Measurements from ENCODE around the gene ELF1. TPM values are rescaled to one million over a fixed set of nuclear protein-coding genes. Genes with fewer than 3 reads are reported as not detected.
A peak's percentile ranks its signal among the peaks of the same experiment; 100 is the strongest.

Gene ELF1
- total RNA-seq, 1 donor from 2014 or later: 122 TPM

DNA sequence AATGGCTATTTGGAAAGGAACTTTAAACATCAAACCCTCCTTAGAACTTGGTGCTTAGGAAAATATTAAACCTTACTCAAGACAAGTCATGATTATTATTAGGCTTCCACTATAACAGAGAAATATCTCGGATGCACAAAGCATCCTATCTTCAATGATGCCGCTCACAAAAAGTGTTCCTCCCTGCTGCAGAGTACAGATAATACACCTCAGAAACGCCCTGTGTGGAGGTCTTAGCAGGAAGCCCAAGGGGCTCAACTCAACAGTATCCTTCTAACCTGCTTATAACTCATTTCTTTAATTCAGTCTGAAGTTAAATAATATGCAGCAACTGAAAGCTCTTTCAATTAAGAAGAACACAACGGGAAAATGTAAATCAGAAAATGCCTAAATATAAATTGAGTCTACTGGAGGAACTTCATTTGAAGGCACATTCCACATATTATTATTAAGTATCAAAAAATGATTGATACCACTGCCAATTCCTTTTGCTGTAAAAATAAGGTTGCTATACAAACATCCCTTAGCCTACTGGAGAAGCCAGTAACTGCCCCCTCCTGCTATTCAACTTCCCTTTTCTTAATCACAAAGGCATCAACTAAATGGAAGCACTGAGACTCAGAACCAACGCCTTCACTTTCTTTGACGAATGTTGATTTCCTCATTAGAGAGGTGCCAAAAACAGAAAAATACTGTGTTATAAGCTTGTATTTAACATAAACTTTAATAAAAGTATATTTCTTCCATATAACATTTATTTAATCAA is 12.0 kb downstream of the ELF1 start:
- no peak for DNase-seq (ENCODE audit: low read depth)

DNA sequence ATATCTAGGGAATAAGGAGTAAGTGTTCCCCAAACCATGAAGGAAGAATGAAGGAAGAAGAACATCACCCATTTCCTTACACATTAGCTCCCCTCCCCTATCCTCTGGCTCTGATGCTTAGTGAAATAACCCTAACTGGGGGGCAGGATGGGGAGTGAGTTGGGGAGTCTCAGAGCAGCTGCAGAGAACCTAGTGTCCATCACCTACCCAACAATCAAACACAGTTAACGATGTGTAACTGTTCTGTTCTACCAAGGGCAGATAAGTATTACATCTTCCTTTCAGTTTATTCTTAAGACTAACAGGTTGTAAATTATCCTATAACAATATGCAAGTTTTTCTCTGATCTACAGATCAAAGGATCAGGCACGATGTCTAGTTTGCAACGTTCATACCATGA is 12.8 kb downstream of the ELF1 start:
- DNase-seq (ENCODE audit: low read depth): no peak

DNA sequence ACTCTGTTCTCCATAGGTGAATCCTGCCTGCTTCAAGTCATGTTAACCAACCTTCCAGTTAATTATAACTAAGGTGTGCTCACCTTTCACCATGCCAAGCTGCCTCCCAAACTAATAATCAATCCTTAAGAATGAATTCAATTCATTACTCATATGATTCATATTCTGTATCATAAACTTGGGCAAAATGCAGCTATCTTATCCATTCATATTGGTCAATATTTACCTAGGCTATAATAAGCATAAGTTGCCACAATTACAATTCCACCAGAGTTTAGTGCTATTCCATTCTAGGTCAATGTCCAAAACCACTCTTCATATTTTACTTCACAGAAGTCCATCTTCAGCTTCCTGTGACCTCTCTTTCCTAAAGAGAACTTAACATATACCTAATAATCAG is 13.4 kb downstream of the ELF1 start:
- DNase-seq (ENCODE audit: low read depth): no peak

DNA sequence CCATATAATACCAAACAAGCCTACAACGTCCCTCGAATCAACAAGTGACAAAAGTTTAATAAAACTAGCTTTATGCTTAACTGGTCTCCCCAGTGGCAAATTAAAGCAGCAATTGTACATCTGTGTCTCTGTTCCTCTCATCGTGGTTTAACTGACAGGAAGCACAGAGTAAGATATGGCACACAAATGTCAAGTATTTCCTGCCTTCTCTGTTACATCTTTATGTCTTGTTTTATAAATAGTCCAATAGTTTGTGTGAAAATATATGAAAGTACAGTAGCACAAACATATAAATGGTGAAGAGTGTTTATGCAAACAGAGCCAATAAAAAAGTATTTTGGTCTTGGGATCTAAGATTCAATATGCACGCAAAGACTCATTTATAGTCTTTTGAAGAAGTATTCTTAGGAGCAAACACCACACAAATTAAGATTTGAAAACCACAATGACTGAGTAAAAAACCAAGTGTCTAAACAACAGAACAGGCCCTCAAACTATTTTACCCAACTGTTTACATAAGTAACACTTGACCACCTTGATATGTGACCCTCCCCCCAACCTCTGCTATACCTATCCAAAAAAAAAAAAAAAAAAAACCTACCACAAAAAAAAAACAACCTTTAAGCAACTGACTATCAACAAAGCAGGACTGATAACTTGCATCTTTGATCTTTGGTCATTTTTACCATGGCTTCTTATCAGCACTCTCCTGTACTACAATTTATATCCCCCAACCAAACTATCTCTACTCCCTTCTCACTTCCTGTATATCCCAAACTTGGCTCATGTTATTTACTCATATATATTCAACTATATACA is 14.0 kb downstream of the ELF1 start:
- DNase-seq (ENCODE audit: low read depth): no peak

DNA sequence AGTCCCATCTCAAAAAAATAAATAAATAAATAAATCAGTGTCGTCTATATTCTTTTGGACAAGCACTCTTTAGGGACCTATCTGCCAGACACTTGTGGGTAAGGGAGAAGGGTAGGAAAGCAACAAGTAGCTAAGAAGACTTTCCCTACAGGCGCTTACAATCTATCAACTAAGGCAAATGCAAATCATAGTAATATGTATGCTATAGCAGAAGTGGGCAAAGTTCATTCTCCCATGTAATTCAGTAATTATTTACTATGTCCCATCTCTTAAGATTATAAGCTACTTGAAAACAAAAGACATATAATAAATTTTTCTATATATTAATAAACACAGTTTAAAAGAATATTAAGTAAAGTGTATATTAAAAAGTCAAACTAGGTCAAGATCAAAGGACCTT is 16.5 kb downstream of the ELF1 start:
- no peak for DNase-seq (ENCODE audit: low read depth)

DNA sequence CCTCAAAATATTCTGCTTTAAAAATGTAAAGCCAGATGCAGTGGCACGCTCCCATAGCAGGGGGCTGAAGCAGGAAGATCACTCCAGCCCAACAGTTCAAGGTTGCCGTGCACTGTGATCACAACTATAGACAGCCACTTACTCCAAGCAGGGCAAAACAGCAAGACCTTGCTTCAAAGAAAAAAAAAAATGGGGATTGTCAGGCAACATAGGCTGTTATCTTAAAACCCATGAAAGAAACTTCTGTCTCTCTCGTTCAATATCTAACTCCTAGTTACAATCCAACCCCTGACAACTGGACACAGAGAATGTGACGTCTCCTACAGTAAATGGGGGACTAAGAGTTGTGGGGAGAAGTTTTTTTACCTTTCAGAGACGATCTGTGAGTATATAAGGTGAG is 17.4 kb downstream of the ELF1 start:
- DNase-seq (ENCODE audit: low read depth): no peak

DNA sequence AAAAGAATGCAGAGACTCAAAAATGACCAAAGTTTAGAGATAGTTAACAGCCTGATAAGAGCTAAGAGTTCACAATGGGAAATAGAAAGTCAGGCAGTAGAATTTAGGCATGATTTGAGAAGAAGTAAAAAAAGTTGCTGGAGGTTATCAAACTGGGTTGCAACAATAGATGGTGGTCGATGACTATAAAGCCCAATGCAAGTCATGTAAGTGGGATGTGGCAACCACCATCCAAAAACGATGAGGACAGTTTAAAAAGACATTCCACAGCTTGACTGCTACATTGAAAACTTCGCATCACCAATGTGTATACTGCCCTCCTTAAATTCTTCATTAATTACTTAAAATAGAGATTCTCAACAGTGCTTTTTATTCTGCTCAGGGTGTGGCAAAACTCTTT is 19.7 kb downstream of the ELF1 start:
- no peak for DNase-seq (ENCODE audit: low read depth)

DNA sequence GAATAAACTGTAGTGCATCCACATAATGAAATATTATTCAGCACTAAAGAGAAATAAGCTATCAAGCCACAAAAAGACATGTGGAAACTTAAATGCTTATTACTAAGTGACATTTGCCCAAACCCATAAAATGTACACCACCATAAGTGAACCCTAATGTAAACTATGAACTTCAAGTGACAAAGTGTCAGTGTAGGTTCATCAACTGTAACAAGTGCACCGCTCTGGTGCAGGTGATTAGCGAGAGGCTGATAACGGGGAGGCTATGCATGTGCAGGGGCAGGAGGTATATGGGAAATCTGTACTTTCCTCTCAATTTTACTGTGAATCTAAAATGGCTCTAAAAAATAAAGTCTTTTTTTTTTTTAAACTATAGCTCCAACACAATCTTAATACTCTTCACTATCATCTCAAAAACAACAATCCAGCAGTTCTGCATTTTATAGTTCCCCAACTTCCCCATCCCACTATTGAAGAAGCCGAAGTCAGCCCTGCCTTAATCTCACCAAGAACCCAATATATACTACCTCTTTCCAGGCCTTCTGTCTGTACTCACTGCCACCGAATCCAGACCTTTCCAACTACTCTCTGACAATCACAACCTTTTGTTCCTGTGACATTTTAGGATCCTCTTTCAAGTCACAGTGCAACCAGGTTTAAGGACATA is 22.6 kb downstream of the ELF1 start:
- DNase-seq (ENCODE audit: low read depth): no peak

DNA sequence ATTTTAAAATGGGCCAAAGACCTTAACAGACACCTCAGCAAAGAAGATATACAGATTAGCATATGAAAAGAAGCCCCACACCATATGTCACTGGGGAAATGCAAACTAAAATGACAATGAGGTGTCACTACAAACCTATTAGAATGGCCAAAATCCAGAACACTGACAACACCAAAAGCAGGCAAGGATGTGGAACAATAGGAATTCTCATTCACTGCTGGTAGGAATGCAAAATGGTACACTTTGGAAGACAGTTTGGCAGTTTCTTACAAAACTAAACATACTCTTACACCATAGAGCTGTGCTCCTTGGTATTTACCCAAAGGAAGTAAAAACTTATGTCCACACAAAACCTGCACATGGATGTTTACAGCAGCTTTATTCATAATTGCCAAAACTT is 23.1 kb downstream of the ELF1 start:
- no peak for DNase-seq (ENCODE audit: low read depth)

DNA sequence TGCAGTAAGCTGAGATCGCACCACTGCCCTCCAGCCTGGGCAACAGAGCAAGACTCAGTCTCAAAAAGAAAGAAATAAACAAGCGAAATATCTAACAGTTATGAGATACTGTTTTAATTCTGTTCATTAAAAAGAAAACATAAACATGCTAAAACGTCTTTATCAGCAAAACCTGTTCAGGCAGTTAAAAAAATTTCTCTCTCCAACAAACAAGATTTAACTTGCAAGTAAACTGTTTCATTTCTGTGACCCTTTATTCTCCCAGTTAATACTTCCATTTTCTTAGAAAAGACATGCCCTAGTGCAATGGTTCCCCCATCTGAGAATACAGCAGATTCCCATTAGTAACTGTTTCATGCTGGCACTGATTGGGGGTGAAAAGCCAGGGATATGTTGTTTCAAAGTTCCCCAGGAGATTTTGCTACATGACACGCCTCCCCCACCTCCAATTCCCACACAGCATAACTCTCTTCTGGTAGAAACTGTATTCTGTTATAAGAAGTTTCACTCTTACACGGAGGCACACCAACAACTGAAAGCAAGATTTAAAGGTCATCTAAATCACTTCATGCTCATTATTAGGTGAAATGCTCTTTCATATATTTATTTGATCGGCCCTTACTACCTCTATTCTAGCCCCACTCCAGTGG is 24.4 kb downstream of the ELF1 start:
- DNase-seq (ENCODE audit: low read depth): no peak

DNA sequence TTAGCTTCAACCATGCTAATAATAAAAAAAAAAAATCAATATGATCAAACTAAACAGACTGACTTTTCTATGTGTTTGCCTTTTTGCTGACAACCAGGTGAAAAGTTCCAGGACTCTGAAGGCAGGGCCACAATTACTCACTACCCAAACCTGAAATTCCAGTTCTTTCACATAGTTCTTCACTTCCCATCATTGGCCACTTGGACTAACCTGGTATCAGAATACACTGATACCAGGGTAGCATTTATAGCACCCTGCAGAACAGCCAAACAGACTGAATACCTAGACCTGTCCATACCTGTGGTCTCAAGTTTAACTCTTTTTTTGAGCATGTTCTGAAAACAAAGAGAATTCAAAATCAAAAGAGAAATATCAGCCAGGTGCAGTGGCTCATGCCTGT is 25.1 kb downstream of the ELF1 start:
- peak; percentile 50 for DNase-seq (ENCODE audit: low read depth)

DNA sequence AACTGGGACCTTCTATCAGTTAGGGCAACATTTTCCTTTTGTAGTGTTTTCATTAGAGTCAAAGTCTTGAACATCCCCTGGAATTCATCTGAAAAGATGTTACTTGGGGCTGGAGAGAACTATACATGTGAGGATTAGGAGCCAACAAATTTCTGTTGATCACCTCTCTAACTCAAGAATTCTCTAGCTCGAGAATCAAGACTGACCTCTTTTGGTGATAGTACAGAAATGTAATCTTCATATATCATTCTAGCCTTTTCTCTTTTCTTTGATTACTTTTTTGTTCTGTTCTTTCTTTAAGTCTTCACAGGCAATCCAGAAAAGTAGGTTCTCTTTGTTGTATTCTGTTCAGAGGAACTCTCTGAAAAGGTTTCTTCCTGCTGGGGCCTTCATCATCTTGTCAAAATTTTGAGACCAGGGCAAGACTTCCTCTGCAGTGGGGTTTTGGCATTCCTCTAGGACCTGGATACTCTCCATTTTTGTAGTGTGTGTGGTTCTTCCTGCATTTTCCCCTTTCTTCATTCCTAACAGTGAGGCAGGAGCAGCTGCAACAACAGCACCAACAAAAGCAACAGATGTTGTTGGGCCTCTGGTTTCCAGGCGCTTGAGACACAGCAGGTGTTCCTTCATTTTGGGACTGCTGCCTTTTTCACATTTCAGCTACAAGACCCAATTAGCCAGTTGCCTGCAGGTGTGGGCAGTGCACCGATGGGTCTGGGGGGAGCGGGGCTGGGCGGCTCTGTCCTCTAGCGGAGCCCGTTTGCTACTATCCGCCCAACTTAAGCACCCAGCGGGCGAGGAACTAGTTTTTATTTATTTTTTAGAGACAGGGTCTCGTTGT is 26.2 kb downstream of the ELF1 start:
- DNase-seq (ENCODE audit: low read depth): peak; percentile 24

DNA sequence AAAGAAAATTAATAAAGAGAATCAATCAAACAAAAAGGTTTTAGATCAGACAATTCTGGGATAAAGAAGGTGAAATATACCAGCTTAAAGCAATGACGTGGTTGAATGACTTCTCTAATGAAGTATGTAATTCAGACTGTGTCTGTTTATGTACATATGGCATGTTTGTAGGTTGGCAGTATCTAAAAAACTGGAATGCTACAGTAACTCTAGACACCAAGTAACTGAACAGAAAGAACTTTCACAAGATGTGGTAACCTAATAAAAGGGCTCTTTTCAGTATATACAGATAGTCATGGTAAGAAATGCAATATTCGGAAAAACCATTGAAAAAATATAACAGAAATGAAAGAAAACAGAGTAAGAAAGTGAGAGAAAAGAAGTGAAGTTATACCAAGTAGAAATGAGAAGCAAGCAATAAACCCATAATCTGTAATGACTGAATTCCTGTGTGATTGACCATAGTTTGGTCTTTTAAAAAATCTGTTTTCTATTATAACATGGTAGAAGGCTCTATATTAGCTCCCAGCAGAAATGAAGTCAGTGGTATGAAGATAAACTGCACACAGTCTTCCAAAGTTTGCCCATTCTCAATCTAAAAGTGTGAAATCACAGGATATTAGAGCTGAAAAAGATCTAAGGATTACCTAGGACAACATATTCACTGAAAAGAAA is 31.4 kb downstream of the ELF1 start:
- DNase-seq (ENCODE audit: low read depth): no peak

DNA sequence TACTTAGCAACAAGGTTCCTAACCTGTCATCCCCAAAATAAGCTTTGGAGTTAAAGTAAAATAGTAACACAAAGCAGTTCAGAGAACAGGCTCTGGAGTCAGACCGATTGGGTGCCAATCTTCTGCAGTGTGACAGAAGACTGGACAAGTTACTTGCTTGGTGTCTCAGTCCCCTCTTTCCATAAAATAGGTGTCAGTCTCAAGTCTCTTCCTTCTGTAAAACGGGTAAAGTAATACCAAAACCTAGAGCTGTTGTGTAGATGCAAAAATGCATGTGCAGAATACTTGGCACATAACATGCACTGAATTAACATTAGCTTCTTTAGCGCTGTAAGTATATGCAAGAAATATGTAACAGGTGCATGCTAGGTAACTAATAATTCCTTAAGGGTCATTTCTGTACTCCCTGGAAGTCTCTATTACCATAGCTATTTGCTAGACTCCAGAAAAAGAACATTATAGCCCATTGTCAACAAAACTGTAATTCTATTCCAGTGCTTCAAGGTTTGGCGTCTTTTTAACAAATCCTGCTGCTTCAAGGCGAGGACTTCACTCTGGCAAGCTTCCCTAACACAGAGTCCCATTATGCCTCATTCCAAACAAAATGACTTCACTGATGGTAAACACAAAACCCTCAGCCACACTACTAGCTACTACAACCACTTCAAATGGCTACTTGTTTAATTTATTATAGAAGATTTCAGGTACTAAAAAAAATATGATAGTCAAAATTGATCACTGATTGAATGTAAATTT is 32.8 kb downstream of the ELF1 start:
- DNase-seq (ENCODE audit: low read depth): peak; percentile 54

DNA sequence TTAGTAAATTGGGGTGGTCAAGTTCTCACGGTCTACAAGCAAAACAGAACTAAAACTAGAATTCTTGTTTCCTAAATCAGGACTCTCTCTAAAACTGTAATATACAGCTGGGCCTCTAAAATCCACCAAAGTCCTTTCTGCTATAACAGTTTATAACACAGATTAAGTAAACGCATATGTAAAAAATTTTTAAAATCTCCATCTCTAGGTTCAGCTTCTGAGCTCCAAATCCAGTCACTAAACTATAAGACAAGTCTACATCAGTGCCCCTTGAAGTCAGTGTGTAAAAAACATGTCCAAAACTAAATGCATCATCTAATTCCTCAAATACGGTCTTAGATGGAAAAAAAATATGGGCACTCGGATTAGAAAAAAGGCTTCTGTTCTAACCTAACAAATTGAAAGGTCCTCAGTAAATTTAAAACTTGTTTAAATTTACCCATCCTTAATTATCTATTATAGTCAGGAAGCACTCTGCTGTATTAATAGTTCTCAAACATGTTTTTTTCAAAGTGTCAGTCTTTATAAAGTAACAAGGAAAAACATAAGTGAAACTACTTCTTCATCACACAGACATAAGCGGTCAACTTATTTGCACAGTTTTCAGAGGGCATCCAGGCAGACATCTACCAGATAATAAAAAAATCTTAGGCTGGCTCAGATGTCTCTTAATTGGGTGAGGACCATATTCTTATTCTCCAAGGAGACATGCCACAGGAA is 33.6 kb downstream of the ELF1 start:
- no peak for DNase-seq (ENCODE audit: low read depth)

DNA sequence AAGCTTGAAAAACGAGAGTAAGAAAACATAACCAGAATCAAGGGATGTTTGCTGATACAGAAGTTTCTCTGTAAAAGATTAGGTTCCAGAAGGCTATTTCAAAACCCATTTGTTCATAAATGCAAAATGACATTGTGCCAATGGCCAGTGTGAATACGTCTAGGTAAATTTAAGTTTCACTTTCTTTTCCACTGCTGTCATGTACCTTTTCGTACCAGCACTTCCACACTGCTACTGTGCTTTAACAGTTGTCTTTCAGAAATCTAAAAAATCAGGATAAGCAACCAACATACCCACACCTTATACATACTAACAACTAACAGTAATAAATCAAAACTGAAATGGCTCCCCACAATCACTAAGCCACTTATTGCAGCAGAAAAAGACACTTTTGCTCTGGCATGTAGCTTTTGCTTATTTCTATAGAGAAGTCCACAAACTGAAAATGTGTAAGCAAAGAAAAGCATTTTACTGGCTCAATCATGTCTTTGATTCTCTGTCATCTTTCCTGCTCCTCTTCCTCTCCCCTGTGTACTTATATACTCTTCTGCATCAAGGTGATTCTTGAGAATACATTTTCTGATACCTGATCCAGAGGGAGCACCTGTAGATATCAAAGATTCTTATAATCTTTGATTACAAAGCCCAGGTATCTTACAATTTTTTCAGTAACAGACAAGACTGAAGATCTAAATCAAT is 34.3 kb downstream of the ELF1 start:
- DNase-seq (ENCODE audit: low read depth): peak; percentile 48

DNA sequence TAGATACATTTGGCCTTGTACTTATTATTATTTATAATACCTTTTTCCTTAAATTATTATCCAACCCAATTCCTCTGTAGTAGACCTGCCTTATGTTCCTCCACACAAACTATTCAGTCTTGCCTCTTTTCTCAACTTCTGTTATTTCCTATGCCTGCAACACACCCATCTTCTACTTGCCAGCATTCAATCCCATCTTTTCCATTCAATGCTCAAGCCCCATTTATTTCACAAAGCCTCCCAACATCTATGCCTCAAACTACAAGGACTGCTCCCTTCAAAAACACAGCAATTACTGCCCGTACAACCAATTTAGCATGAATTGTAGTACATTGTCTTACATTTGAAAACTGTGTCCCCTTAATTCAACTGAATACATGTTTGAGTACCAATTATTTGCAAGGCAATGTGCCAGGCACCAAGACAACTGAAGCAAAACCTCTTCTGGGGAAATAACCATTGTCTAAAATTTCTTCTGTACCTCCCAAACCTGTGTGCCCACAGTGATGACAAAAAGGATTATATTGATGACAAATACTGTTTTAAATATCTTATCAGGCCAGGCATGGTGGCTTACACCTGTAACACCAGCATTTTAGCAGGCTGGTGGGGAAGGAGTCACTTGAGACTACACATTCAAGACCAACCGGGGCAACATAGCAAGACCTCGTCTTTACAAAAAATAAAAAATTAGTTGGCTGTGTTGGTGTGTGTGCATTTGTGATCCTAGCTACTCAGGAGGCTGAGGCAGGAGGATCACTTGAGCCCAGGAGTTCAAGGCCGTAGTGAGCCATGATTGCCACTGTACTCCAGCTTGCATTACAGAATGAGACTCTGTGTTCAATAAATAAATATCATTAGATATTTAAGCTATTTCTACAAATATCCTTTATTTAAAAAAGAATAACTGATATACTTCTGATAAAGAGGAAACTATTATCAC is 35.1 kb downstream of the ELF1 start:
- no peak for DNase-seq (ENCODE audit: low read depth)

DNA sequence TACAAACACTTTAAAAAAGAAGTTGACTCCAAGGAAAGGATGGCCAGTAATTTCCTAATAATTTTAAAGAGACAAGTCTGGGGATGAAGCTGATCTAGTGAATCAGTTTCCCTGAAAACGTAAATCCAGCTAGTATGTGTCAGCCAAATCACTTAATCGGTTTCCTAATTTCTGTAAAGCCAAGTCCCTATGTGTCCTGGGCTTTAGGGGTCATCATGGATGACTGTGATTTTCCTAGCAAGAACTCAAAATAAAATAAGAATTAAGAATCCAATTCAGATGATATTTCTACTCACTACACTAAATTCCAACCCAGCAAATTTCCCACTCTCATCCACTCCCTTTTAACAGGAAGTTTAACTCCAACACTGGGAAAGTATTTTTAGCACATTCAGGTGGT is 35.9 kb downstream of the ELF1 start:
- DNase-seq (ENCODE audit: low read depth): no peak
